Pancreas (tissue), 10 donors: ENCODE data around the gene PPIP5K2. TPM values are rescaled to one million over a fixed set of nuclear protein-coding genes. Genes with fewer than 3 reads are reported as not detected.
A peak's percentile ranks its signal among the peaks of the same experiment; 100 is the strongest.

ENCODE experiments used
- ATAC-seq, 4 donors: fragments of 200-7000 bp; cut with Tn5 transposase; one replicate each; pipeline versions ENCODE4 v1.8.0 to v1.9.1; 2020; ENCODE audit warnings: mild to moderate bottlenecking in 4 of 4, moderate library complexity in 4 of 4
- DNase-seq, 6 donors: peaks; one replicate each; pipeline ENCODE4 v3.0.0-alpha.2; 2020
- FAIRE-seq: peaks from 2 replicates; lab custom pipeline; 2012; peaks lifted over from hg19 to GRCh38; lab: Jason Lieb, UNC
- H3K27ac ChIP-seq, 4 donors: fragments of 200-600 bp; sonication (generic); 1 replicate in 3 of 4; 2 replicates in 1 of 4; pipeline versions ENCODE4 v1.5.0 to v1.8.0; 2020
- H3K27me3 ChIP-seq, 4 donors: fragments of 200-600 bp; one replicate each; pipeline ENCODE4 v1.8.0; 2021
- H3K36me3 ChIP-seq, 3 donors: fragments of 200-600 bp; sonication (generic) in 1 of 3; one replicate each; pipeline versions ENCODE4 v1.5.0 to v1.8.0; 2020 to 2021
- H3K4me1 ChIP-seq, 3 donors: fragments of 200-600 bp; one replicate each; pipeline ENCODE4 v1.8.0; 2021
- H3K4me3 ChIP-seq, 4 donors: fragments of 200-600 bp; sonication (generic) in 2 of 4; one replicate each; pipeline versions ENCODE4 v1.5.0 to v1.8.0; 2020 to 2021
- H3K9me3 ChIP-seq, 4 donors: fragments of 200-600 bp; one replicate each; pipeline ENCODE4 v1.8.0; 2021
- WGBS, 2 donors: extraction: QIAGEN DNeasy Blood & Tissue Kit; methylation state at CpG; one replicate each; pipeline ENCODE4 v1.1.7; 2013; 5-methylcytosine and 5-hydroxymethylcytosine counted together
- intact Hi-C, 3 donors: fragments of 100-400 bp; cut with DNase I; formaldehyde crosslinking; loops; one replicate each; pipeline versions ENCODE4 v1.11.1 to v1.14.2; 2022
- polyA plus RNA-seq, 2 donors: library from polyadenylated mRNA; stranded (reverse); fragments of 200-250 nt; gene quantifications; one replicate each; pipeline ENCODE4 v1.2.3, GENCODE V29; 2013
- total RNA-seq, 6 donors: library from RNA; stranded (reverse); fragmentation: NEBNext Ultra II Directional in 4 of 6; extraction: Animal tissue kit (Norgen Biotek cat#: 25700) in 4 of 6; gene quantifications; one replicate each; pipeline versions ENCODE4 v1.2.1 to v1.2.4, GENCODE V29; 2021 to 2023
- TF ChIP-seq, protein P1 (sequence below), 4 donors: fragments of 200-600 bp; sonication (generic) in 3 of 4; IDR thresholded peaks; one replicate each; pipeline versions ENCODE4 v1.5.0 to v1.8.0; 2021; ENCODE audit warnings: antibody characterized with exemption in 4 of 4
- donor health status: healthy with polysubstance abuse.
- donor health status: DM: no; HTN: no; CAD: no; lungs with moderate emphysema.
- donor health status: DM: no; HTN: no; CAD: no.
- donor health status: control.
- donor health status: control.
- donor health status: Bipolar disorder and iron deficiency.
- donor health status: DM: yes; HTN: yes; CAD: no.
- donor health status: DM: no; HTN: no; CAD: no.
- donor health status: DM: no; HTN: no; CAD: no.
- donor health status: DM: yes; HTN: yes; CAD: no.

PPIP5K2 gene
- total and polyA plus RNA-seq, 8 donors: 13.5 to 35.2 (median 22.4) TPM

GRCh38 chr5:103249068-103249467 lies 129.0 kb downstream of the PPIP5K2 start:
- Histone ChIP-seq H3K27ac (no peak overlapping the region), H3K36me3 (no peaks in the 10 kb centered on the region), H3K9me3 (no peaks in the 10 kb centered on the region), H3K4me1 (no peaks in the 10 kb centered on the region), H3K4me3 (no peak overlapping the region), H3K27me3 (no peaks in the 10 kb centered on the region)
- ATAC-seq (no peak), FAIRE-seq (no peak), DNase-seq (no peak)
- TF ChIP-seq, protein P1, sequence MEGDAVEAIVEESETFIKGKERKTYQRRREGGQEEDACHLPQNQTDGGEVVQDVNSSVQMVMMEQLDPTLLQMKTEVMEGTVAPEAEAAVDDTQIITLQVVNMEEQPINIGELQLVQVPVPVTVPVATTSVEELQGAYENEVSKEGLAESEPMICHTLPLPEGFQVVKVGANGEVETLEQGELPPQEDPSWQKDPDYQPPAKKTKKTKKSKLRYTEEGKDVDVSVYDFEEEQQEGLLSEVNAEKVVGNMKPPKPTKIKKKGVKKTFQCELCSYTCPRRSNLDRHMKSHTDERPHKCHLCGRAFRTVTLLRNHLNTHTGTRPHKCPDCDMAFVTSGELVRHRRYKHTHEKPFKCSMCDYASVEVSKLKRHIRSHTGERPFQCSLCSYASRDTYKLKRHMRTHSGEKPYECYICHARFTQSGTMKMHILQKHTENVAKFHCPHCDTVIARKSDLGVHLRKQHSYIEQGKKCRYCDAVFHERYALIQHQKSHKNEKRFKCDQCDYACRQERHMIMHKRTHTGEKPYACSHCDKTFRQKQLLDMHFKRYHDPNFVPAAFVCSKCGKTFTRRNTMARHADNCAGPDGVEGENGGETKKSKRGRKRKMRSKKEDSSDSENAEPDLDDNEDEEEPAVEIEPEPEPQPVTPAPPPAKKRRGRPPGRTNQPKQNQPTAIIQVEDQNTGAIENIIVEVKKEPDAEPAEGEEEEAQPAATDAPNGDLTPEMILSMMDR (IDR thresholded peaks at IDR 0.05): no peak
- 77 to 92% methylated on average over 2 of the region's 2 CpGs for WGBS, 2 donors
- intact Hi-C loops: no loop called here

GRCh38 chr5:103254921-103255320 lies 134.8 kb downstream of the PPIP5K2 start:
- FAIRE-seq: no peak
- TF ChIP-seq, protein P1 (IDR thresholded peaks at IDR 0.05): no peak
- Histone ChIP-seq H3K36me3 (no peaks in the 10 kb centered on the region), H3K4me3 (no peak overlapping the region), H3K27me3 (no peaks in the 10 kb centered on the region), H3K27ac (no peak overlapping the region), H3K9me3 (no peaks in the 10 kb centered on the region), H3K4me1 (peaks cover 0 to 4% (median 0%) of the 10 kb centered on the region in 3 donors)
- ATAC-seq: no peak
- 0 to 100% methylated on average over 1 of the region's 1 CpG for WGBS, 2 donors
- intact Hi-C loops: loop anchor here in 1 of 3 donors (10.0 kb wide), 1 partner anchor 110 kb away; no protein-coding TSS in a partner anchor
- DNase-seq: no peak

- peaks cover 0 to 6% (median 4%) of the 10 kb centered on the region in 3 donors for H3K4me1 ChIP-seq
- no peak overlapping the region for H3K27ac ChIP-seq
- H3K36me3 ChIP-seq: no peaks in the 10 kb centered on the region
- no peaks in the 10 kb centered on the region for H3K9me3 ChIP-seq
- no peak overlapping the region for H3K4me3 ChIP-seq
- intact Hi-C loops: loop anchor here in 1 of 3 donors (10.0 kb wide), 1 partner anchor 109 kb away; no protein-coding TSS in a partner anchor
- ATAC-seq (no peak), FAIRE-seq (no peak), DNase-seq (no peak)
- TF ChIP-seq, protein P1 (IDR thresholded peaks at IDR 0.05): no peak
- 82 to 85% methylated on average over 7 of the region's 7 CpGs for WGBS, 2 donors
- H3K27me3 ChIP-seq: no peaks in the 10 kb centered on the region
Measured at GRCh38 chr5:103255691-103256090, 135.6 kb downstream of the PPIP5K2 start.

DNA sequence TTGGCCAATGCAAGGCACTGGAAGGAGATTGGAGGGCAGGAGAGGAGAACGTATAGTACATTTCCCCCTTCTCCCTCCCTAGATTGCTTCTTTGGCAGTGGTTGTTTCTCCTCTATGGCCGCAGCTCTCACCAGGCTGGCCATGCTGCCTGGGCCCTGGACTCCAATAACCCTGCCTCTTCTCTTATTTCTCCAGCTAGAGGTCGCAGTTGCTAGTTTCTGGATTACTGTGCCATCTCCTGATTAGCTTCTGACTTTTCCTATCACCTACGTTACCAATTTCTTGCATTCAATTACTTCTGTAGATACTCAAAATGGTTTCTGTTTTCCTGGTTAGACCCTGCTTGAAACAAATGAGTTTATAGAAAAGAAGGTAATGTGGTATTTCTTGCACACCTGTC lies 136.1 kb downstream of the PPIP5K2 start:
- H3K4me1 ChIP-seq: peaks cover 0 to 10% (median 4%) of the 10 kb centered on the region in 3 donors
- H3K4me3 ChIP-seq: no peak overlapping the region
- no peaks in the 10 kb centered on the region for H3K27me3 ChIP-seq
- no peak for ATAC-seq
- intact Hi-C loops: loop anchor here in 1 of 3 donors (10.0 kb wide), 1 partner anchor 109 kb away; no protein-coding TSS in a partner anchor
- no peak for FAIRE-seq
- no peaks in the 10 kb centered on the region for H3K36me3 ChIP-seq
- WGBS, 2 donors: 34 to 48% methylated on average over 4 of the region's 4 CpGs
- TF ChIP-seq, protein P1 (IDR thresholded peaks at IDR 0.05): peak in 2 of 4 donors; percentile 11 to 18
- no peak overlapping the region for H3K27ac ChIP-seq
- DNase-seq: peak in 1 of 6 donors; percentile 22
- H3K9me3 ChIP-seq: no peaks in the 10 kb centered on the region

GRCh38 chr5:103258368-103258956 lies 138.4 kb downstream of the PPIP5K2 start, which contains the start of gene MACIR:
Gene MACIR (plus strand): TSS chr5:103258763. CDS start chr5:103275920, 17,157 bp downstream.
- Histone ChIP-seq H3K27ac (peak within 1 kb of the TSS; percentile 77 to 91 (median 88)), H3K36me3 (no peaks in the 10 kb centered on the region), H3K4me3 (peak within 1 kb of the TSS; percentile 79 to 93 (median 89)), H3K27me3 (no peaks in the 10 kb centered on the region), H3K9me3 (no peaks in the 10 kb centered on the region), H3K4me1 (peaks cover 3 to 27% (median 17%) of the 10 kb centered on the region in 3 donors)
- FAIRE-seq (peak; percentile 56), DNase-seq (peak; percentile 95 to 98 (median 98)), ATAC-seq (peak; percentile 93 to 97 (median 96))
- TF ChIP-seq, protein P1 (IDR thresholded peaks at IDR 0.05): no peak
- 0% methylated on average over 21 to 45 of the region's 45 CpGs for WGBS, 2 donors
- intact Hi-C loops: loop anchor here in 1 of 3 donors (10.0 kb wide), 1 partner anchor 106 kb away; no protein-coding TSS in a partner anchor
